RKO (cell line): ENCODE data around the gene SHANK2.

ENCODE experiments used
- DNase-seq: peaks from one replicate; pipeline ENCODE4 v3.0.0-alpha.2; 2016; ENCODE audit warnings: low spot score

The SHANK2 gene

DNA sequence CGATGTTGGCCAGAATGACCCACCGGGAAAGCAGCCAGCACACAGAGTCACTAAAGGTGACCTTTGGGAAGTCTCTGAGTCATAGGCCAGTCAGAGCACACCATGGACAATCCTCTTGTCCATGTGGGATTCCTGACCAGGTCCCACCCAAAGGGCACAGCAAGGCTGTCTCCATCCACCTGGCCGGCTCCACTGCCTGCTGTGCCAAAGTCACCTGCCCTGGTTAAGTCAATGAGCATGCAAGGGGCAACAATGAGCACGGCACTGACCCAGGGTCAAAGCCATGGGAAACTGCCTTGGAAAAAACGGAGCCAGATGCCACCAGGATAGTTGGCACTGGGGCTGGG lies 49.8 kb downstream of the SHANK2 start:
- no peak for DNase-seq
